ENCODE data around the gene NUP93.

The NUP93 gene

DNA sequence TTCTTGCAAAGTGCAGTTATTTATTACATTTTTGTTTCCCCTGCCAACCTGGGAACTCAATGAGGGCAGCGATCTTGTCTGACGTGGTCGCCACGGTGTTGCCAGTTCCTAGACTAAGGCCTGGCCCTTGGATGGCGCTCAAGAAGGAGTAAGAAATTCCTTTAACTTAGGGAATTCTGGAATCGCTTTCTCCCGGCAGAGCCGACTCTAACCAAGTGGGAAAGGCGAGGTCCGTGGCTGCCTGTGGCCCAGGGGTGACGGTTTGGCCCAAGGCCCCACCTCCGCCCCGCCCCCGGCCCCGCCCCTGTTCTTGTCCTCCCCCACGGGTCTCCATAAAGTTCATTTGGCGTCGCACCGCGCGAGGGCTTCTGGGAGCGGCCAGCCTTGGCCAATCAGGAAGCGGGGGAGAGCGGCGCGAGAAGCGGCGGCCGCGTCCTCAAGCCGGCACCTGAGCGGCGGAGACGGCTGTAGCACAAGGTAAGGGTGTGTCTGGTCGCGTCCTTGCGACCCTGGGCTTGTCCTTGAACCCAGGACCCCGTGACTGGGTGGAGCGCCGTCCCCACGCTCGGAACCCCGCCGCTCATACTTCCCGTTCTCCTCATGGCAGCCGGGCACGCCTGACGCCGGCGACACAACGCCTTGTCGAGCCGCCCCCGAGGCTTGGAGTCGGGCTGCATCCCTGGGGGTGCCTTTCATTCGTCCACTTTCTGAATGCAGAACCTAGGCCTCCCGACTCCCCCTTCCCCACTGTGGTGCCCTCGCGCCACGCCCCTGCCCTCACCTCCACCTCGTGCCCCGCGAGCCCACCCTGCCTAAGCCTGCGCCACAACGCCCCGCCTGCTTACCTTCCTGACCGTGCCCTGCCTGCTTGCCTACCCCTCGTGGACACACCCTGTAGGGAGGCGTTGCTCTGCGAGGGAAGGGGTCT is at the start of gene NUP93:
Gene NUP93 (plus strand): TSS at position 395 of the 928 bp plus-strand sequence. CDS start 18,119 bp downstream, outside the sequence.
- DNase-seq: peak; percentile 97

DNA sequence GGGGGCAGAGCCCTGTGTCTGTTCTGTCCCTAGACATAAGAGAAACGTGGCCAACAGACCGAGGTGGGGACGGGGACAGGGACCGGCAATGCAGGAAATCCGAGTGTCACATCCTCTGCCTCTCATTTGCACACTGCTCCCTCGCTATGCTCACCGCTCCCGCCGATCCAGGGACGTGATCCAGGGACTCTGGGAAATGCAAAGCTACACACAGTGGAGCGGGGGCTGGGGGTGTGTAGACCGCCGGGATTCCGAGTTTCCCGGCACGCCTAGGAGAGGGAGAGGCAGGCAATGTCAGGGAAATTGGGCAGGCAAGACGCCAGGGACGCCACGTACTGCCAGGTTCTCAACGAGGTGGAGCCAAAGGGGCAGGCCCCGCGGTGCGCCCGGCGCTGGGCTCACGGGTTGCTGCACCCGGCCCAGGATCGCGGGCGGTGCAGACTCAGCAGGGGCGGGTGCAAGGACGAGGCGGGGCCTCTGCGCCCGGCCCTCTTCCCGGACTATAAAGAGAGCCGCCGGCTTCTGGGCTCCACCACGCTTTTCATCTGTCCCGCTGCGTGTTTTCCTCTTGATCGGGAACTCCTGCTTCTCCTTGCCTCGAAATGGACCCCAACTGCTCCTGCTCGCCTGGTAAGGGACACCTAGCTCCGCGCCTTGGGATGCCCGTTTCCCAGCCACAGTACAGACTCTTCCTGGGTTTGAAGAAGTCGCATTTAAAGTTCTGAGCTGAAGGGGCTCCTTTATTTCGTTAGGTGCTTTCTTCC is 47.8 kb upstream of the NUP93 start, which contains the start of gene MT1X:
Gene MT1X (plus strand): TSS at position 532 of the 764 bp plus-strand sequence. CDS start 71 bp downstream, at position 603.
- DNase-seq: peak; percentile 93

DNA sequence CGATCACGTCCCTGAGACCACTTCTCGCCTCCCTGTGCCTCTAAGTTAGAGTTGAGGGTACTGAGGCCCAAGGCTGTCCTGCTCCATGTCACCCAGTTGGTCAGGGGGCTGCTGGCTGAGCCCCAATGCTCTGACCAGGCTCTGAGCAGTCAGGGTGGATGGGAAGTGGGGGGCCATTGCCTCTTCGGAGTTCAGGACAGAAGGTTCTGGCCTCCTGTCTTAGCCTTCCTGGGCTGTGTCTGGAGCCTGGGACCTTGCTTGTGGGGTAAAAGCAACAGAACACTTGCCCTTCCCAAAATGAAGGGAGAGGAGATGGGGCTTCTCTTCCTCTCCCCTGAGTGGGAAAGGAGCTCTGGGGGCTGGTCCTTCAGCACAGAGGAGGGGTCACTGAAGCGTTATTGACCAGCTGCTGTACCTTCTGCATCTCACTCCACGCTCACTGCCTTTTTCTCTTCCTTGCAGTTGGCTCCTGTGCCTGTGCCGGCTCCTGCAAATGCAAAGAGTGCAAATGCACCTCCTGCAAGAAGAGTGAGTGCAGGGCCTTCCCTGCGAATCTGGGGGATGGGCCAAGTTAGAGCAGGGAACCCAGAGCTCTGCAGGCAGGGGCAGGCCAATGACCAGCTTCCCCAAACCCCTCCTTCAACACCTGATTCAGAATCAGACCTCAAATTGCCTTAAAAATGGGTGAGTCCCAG is 47.1 kb upstream of the NUP93 start:
- DNase-seq: no peak

DNA sequence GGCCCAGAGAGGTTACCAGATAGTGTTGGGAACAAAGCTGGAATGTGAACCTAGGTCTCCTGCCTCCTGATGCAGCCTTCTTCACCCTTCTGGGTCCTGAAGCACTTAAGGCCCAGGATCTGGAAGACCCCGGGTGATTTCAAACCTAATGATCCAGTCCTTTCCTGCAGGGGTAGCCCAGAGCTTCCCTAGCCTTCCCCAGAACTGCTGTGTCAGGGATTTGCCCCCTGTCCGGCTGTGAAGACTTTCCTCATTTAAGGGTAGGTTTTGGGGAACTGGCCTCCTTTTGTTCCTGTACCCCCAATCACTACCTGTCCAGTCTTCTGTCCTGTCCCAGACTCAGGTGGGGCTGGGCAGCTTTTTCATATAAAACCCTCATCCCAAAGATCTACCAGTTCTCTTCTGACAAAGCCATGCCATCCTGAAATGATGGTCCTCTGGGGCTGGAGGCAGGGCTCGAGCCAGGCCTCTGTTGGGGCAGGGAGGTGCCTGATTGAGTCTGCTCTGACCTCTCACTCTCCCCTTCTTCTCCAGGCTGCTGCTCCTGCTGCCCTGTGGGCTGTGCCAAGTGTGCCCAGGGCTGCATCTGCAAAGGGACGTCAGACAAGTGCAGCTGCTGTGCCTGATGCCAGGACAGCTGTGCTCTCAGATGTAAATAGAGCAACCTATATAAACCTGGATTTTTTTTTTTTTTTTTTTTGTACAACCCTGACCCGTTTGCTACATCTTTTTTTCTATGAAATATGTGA is 46.3 kb upstream of the NUP93 start:
- DNase-seq: no peak

DNA sequence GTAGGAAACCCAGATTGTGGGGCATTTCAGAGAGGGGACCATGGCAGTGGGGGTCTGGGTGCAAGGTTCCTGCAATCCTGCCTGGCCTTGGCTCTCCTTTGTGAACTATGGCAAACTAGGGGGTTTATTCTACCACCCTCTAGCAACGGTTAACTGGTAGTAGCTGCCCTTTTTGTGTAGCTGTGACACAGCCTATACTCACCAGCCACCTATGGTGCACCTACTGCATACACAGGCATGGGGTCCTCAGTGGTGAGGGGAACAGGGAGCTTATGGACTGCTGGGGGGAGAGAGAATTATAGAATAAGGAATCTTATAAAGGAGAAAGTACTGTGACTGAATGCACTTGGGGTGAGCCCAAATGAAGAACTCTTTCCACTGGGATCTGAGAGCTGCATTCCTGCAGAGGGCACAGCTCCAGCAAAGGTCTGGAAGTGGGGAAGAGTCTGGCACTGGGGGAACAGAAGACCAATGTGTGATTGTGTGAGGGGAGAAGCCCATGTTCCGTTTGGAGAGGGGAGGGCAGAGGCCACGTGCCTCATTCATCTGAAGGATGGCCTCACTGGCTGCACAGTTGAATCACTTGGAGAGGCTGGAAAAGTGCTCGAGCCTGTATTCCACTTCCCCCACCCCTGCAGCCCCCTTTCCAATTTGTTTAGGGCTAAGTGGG is 45.5 kb upstream of the NUP93 start:
- DNase-seq: no peak

DNA sequence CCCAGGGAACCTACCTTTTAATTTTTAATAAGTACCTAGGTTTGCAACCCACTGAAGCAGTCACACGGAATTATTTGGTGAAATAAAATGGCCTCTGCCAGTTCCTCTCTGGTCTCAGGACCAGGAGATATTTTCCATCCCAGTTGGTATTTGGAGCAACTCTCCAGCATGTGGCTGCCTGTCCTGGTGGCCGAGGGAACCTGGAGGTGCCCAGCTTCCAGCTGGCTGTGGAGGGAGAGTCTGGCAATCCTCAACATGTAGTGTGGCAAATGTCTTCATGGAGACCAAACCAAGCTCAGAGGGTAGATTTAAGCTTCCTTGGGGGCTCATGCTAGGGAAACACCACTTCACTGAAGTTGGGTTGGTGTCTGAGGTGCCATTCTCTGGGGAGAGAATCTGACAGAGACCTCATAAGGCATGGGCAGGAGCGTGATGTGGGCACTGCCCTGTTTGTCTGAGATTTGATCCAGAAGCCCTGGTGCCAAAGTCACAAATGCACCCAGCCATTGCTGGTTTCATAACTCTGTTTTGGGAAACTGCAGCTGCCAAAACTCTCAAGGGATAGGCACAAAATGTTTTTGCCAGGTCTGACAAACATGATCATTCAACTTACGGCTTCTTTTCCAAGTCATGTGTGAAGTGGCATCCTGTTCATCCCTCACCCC is 44.9 kb upstream of the NUP93 start:
- no peak for DNase-seq

DNA sequence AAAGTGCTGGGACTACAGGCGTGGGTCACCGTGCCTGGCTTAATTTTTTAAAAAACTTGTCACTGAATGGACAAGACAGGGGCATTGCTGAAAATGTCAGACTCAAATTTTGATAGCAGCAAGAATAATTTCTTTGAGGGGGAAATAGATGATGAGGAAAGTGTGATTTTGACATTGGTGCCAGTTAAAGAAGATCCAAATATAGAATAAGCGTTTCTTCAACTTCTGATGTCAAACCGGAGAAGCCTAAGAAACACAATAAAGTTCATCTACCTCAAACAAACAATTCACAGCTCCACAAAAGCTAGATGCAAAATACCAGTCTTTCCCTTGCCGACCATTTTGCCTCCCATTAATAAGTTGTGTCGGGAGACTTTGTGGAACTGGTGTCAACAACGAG is 43.2 kb upstream of the NUP93 start:
- DNase-seq: no peak

DNA sequence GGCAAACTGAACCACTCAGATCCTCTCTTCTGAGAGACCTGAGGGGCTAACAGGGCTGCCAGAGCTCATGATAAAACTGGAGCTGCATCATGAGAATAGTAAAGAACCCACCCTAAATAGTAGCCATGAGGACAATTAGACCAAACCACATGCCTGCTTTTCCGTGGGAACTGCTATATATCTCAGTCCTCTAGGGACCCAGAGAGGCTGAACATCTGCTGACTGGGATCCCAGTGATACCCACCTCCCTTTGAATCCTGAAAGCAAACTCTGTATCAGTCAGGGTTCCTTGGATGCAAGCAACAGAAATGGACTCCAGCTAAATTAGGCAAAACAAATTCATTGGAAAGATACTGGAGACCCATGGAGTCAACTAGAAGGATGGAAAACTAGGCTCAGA is 41.2 kb upstream of the NUP93 start:
- no peak for DNase-seq

DNA sequence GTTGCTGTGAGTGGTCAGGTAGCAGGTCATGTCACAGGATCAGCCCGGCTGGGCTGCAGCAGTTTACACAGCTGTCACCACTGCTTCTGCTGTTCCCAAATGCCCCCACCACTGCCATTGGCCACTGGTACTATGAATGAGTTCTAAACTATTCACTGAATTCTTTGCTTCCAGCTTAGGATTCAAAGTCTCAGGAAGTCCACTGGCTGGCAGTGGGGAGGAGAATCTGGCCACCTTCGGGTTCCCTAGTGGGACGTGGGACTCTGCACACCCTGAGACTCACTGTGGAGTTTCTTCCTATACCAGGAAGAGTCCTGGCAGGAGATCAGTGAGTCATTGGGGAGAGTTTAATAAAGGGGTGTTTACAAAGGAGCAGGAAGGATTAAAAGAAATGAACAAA is 40.8 kb upstream of the NUP93 start:
- no peak for DNase-seq

DNA sequence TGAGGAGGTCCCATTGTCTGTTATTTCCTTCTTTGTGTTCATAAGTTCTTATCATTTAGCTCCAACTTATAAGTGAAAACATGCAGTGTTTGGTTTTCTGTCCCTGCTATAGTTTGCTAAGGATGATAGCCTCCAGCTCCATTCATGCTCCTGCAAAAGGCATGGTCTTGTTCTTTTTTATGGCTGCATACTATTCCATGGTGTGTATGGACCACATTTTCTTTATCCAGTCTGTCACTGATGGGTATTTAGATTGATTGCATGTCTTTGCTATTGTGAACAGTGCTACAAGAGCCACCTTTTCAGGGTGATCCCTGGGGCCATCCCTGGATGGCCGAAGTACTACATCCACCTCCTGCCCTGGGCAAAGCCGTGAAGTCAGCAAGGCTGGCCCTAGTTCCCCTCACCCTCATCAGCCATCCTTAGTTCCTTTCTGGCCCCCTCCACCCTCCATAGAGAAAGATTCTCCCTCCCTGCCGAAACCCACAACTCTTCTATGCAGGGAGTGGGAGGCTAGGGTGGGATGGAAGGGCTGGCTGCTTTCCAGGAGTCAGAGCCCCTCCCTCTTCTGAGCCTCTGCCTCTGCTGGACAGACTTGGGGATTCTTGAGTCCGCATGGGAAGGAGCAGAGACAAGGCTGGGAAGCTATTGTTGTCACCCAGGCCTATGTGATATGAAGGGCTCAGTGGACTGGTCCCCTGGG is 39.4 kb upstream of the NUP93 start:
- no peak for DNase-seq

DNA sequence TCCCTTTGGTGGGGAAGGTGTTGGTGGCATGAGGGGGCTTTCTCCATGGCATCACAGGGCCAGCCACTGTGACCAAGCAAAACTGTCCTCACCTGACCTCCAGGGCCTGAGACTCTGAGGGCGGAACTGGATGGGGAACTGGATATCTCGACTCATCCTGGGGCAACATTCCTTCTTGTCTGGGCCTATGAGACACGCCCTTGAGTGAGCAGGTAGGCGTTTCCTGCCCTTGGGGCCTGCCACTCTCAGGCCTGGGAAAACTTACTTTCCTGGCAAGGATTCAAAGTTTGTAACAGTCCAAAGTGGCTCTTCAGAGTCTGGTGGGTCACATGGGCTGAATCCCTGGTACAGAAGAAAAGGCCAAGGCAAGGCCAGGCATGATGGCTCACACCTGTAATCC is 38.0 kb upstream of the NUP93 start:
- peak; percentile 95 for DNase-seq

DNA sequence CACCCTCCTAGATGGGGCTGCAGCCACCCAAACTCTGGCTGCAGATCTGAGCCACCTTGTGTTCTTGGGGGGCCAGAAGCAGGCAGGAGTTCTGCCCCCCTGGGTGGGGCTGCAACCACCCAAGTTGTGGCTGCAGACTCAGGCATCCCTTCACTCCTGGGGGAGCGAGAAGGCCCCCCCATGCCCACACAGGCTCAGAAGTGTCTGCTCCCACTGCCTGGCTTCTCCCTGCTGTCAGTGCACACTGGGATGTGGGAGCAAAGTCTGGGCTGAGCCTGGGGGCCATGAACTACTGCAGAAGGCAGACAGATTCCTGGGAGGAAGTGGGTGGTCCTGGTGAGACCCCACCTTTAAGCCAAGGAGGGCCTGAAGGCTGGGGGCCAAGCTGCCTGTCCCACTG is 34.7 kb upstream of the NUP93 start:
- DNase-seq: no peak

DNA sequence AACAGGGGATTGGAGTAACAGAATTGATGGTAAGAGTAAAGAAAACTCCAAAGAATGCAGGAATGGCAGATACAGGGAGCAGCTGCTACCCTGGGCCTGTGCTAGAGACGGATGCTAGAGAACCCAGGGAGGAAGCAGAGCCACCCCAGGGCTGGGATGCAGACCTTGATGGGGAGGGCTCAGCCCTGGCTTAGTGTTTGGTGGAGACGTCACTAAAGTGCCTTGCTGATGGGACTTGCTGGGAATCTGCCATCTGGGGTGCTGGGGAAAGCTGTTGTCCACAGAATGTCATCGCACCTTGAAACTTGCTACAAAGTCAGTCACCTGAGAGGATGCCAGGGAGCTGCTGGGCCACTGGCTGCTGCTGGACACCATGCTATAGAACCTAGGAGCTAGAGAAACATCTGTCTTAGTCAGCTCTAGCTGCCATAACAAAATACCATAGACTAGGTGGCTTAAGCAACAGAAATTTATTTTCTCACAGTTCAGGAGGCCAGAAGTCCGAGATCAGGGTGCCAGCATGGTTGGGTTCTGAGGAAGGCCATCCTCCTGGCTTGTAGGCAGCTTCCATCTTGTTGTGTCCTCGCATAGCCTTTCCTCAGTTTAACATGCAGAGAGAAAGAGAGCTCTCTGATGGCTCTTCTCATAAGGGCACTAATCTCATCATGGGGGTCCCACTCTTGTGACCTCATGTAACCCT is 32.3 kb upstream of the NUP93 start:
- DNase-seq: no peak

DNA sequence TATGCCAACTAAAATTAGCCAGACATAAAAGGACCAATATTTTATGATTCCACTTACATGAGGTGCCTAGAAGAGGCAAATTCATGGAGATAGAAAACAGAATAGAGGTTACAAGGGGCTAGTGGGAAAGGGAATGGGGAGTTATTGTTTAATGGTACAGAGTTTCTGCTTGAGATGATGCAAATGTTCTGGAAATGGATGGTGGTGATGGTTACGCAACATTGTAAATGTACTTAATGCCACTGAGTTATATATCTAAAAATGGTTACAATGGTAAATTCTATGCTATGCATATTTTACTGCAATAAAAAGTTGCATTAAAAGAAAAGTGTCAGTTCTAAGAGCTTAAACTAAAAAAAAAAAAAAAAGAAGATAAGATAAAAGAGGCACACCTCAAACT is 29.7 kb upstream of the NUP93 start:
- no peak for DNase-seq

DNA sequence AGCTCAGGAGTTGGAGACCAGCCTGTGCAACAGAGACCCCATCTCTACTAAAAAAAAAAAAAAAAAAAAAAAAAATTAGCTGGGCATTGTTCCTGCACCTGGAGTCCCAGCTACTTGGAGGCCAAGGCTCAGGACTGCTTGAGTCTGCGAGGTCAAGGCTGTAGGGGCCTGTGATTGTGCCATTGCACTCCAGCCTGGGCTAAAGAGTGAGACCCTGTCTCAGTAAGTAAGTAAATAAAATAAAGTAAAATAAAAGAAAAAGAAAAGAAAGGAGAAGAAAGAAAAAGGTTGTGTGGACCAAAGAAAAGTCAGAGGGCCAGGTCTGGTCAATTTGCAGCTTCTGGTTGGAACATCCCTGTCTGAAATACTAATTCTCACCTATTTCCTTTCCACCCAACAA is 29.3 kb upstream of the NUP93 start:
- no peak for DNase-seq

DNA sequence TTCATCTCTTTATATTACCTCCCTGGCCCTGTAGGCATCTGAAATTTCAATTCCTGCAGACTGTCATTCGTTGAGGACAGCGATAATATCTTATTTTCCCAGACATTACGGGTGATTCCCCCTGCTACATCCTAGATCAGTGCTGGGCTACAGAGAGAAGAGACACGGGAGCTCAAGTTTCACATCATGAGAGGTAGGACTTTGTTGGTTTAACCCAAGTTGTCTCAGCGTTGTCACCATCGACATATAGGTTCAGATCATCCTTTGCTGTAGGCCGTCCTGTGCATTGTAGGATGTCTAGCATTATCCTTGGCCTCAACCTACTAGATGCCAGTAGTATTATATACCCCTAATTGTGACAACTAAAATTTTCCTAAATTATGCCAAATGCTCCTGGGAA is 28.4 kb upstream of the NUP93 start:
- DNase-seq: no peak

DNA sequence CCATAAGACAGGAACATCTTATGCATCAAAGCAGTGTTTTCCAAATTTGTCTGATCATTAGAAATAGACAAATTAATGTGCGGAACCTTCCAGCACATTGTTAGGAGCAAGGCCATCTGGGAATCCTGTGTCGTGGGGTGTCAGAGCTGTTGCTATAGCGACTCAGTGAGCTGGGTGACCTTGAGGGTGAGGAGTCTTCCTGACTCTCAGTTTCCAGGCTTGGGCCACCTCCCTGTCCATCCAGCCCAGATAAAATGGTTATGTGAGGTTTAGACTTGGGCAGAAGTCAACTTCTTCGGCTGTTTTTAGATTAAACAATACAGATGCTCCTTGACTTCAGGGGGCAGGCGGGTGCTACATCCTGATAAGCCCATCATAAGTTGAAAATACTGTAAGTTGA is 27.1 kb upstream of the NUP93 start:
- DNase-seq: no peak

DNA sequence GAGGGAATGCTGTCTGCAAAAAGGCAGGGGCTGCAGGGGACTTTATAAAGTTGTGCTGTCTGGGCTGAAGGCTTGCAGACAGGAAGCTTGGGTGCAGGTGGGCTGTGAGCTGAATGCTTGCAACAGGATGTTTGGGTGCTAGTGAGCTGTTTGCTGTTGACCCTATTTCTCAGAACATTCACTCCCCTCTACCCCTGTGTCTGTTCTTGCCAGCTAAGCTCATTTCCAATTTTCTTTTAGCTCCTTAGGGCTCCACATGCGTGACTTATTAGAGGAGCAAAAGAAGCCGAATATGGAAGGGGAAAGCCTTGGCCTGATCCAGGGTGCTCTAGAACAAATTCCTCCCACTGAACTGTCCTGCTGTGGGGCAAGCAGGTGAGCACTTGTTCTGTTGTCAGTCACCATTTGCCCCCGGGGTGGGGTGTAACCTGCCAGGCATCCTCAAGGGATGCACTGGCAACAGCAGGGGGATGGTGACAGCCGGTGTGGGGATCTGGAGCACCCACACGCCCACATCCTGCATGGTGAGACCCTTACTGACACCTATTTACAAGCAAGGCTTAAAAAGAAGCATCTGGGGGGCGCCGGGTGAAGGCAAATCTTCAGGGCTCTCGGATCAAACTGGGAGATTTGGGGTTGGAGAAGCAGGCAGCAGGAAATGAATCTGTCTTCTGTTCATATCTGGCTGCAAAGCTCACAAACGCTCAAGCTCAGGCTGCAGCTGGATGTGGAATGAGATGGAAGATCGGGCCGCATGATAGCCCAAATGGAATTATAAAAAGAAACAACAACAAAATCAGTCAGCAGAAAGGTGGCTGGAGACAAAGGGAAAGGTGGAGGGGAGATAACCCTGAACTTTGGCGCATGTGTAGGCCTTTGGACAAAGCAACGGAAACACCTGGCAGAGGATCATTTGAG is 21.1 kb upstream of the NUP93 start:
- no peak for DNase-seq

DNA sequence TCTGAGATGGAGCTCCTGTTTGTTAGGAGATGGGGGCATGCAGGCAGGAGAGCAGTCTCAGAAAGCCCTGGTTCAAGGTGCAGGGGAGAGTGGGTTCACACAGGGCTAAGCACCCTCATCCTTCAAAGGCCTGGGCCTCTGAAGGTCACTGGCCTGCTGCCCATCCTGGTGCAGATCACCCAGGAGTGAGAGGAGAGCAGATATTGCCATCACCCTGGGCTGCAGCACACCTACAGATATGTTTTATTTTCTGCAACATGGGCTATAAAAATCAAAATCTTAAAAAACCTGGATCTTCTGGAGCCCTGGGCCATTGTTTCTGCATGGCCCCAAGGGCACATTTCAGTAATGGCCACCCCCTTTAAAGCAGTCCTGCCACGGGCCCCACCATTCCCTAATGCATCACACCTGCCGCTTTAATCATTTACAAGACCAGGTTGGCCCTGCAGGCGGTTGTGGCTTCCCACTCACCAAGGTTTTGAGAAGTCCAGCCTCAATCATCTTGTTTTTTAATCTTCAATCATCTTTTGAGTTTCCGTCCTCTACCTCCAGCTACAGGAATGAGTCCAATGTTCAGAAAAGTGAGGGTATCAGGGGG is 20.4 kb upstream of the NUP93 start:
- DNase-seq: no peak

Data from islet precursor cell (in vitro differentiated cells).